ENCODE data around the gene ZNF467.
A peak's percentile ranks its signal among the peaks of the same experiment; 100 is the strongest.

The ZNF467 gene

DNA sequence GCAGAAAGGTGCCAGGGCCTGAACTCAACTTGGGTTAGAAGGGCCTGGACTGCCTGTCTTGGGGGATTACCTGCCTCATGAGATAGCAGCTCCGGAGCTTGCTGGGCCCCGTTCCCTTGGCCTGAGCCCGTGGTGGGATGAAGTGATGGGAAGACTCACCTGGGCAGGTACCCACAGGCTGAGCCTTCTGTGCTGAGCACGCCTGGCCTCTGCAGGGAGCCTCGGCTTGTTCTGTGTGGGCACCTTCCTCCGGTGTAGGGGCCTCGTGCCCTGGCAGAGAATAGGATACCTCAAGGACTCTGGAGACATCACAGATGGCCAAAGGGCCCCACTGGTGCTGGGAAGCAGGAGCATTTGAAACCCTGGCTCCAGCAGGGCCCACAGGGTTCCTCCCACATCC, 4.5 kb downstream of the ZNF467 start:
- no peak for DNase-seq

DNA sequence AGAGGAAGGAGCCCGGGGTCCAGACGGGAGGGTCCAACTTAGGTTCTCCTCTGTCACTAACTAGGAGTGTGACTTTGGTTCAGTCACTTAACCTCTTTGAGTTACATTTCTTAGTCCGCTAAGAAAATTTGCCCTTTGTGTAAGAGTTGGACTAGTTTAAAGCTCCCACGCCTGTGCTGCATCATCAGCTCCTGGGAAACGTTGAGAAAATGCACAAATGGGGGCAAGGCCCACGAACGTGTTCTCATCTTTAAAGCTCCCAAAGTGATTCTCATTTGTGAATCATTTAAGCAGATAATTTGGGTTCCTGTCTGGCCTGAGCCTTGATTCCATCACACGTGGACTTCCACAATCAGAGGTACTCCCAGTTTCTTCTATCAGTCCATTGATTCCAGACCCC, 6.3 kb downstream of the ZNF467 start:
- DNase-seq = no peak

DNA sequence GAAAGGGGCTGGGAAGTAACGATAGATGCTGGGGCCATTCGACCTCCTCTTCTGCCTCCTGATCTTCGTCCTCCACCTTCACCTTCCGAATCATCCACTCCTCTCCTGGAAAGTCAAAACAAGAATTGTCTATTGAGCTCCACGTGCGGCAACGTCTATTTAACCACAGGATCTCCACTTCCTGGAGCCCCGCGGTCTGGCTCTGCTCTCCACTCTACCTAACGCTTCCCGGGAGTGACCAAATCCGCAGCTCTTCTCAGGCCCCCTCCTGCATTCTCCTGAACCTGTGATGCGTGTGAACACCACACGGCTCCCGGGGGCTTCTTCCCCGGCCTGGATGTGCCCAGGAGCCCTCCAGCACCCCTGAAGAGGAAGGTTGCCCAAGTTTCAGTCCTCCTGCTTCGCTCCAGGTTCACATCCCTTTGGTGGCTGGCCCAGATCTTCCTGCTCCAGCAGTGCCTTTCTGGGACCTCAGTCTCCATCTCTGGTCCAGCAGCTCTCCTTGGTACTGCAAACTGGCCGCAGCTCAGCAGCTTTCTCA, 7.2 kb downstream of the ZNF467 start:
- no peak for DNase-seq

DNA sequence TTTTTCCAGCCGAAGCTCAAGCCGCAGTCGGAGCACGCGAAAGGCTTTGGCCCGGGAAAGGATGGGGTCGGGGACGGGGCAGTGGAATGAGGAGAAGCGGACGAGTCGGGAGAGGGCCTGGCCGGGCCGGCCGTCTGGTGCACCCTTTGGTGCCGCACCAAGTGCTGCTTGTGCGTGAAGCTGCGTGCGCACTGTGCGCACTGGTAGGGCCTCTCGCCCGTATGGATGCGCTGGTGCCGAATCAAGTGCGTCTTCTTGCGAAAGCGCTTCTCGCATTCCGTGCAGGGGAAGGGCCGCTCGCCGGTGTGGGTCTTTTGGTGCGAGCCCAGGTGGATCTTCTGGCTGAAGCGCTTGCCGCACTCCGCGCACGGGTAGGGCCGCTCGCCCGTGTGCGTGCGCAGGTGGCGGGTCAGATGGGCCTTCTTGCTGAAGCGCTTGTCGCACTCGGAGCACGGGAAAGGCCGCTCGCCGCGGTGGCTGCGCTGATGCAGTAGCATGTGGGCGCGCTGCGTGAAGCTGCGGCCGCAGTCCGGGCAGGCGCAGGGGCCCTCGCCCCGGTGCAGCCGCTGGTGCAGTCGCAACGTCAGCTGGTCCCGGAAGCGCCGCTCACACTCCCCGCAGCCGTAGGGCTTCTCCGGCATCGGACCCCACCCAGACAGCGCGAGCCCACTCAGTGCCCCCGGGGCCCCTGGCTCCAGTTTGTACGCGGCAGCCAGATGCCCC, 7.8 kb downstream of the ZNF467 start:
- DNase-seq = no peak

DNA sequence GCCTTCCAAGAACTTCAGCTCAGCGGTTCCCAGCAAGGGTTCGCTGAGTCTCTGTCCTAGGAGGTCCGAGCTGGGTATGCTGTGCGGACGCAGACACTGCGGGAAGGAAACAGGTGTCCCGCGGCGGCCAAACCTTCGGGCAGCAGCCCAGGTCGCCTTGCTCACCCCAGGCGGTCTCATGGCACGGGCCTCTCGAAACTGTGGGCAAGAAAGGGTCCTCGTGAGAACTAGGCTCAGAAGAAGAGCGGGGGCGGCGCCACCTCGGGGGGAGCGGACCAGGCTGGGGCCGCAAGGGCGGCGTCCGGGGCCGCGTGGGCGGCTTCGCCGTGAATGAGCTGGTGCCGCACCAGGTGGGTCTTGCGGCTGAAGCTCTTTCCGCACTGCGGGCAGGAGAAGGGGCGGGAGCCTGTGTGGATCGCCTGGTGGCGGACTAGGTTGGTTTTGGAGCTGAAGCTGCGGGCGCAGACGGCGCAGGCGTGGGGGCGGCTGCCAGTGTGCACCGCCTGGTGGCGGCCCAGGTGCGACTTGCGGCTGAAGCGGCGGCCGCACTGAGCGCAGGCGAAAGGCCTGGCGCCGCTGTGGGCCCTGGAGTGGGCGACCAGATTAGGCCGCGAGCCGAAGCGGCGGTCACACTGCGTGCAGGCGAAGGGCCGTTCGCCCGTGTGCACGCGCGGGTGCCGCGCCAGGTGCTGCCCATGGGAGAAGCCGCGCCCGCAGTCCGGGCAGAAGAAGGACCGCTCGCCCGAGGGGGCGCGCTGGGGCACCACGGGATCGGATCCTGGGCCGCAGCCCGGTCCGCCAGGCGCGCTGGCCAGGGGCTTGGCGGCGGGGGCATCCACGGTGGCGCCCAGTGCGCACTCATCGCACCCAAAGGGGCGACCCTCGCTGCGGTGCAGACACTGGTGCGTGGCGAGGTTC, 8.6 kb downstream of the ZNF467 start:
- no peak for DNase-seq

DNA sequence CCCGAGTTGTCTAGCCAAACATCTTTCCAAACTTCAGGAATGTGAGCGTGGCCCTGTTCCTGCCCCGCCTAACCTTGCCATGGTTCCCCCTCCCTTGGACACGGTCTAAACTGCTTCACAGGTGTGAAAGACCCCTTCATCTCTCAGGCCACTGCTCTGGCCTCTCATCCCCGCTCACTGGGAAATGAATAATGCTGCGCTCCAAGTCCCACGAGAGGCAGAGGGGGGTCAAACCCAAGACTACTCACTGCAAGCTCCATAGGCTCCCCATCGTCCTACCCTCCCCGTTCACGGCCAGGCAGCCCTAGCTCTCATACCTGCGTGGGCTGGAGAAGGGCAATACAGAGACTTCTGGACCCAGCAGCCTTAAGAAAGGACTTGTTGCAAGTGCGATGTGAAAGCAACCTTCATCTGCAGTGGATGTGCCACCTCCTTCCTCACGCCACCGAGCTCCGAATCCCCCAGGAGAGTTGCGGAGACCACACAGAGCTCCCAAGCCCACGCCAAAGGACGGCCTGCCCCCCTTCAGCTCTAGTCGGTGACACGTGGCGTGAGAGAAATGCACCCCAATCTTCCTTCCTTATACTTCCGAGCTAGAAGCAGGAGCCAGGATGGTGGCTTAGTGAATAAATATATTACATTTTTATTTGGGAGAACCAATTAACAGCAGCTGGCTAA, 9.7 kb downstream of the ZNF467 start:
- DNase-seq = no peak

DNA sequence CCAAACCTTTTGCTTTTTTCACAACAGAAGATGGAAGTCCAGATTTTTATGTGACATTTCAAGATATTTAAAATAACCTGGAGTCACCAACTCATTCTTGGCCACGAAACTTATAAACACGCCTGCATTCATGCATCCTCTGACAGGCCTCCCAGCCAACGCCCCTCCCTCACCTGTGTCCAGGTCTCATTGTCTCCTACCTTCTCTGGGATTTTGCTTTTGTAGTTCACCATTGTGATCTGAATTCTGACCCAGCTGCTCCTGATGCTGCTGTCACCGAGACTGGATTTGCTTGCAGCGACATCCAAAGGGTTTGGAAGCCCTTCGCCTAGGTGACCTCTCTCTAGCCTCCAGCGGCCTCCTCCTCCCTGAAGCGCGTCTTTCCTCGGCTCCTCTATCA, 10.8 kb downstream of the ZNF467 start:
- DNase-seq = no peak

DNA sequence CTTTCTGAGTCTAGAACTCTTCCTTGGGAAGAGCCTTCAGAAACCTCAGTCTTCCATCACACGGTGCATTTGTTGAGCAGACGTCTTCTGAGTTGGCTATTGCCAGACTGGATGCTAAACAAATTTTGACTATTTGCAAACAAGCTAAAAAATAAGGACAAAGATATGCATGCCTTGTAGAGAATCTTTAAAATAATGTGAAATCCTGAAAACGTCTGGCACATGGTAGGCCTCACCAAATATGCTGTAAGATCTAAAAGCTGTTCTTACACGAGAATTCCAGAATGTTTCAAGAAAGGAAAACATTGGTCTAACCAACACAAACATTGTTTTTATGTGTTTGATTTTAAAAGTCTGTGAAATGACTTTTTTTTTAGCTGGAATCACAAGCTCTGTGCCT, 11.3 kb downstream of the ZNF467 start:
- DNase-seq = no peak

DNA sequence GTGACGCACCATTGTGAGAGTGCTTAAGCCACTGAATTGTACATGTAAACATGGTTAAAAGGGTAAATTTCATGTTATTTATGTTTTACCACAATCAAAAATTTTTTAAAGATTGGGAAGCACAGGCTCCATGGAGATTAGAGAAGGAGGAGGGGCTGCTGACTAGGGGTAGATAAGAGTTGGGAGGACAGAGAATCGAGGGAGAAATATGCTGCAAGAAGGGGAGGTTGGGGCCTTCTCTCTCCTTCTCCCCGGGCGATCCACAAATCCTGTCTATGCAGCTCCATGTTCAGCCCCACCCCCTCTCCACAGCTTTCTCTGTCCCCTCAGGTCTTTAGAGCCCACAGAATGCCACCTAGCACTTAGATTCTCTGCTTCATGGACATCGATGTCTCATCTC, 12.1 kb downstream of the ZNF467 start:
- no peak for DNase-seq

DNA sequence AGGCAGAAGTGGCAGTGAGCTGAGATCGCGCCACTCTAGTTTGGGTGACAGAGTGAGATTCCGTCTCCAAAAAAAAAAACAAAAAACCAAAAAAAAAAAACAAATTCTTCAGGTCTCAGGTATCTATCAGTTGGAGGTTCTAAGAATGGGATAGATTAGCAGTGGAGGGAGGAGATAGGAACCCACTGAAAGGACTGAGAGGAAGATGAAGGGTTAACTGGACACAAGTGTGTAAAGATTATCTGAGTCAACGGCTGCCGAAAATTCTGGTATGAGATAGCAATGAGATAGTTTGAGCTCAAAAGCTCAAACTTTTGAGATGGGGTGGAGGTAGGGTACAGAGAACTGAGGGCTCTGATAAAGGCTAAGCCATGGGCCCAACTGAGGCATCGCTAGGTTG, 12.8 kb downstream of the ZNF467 start:
- no peak for DNase-seq

DNA sequence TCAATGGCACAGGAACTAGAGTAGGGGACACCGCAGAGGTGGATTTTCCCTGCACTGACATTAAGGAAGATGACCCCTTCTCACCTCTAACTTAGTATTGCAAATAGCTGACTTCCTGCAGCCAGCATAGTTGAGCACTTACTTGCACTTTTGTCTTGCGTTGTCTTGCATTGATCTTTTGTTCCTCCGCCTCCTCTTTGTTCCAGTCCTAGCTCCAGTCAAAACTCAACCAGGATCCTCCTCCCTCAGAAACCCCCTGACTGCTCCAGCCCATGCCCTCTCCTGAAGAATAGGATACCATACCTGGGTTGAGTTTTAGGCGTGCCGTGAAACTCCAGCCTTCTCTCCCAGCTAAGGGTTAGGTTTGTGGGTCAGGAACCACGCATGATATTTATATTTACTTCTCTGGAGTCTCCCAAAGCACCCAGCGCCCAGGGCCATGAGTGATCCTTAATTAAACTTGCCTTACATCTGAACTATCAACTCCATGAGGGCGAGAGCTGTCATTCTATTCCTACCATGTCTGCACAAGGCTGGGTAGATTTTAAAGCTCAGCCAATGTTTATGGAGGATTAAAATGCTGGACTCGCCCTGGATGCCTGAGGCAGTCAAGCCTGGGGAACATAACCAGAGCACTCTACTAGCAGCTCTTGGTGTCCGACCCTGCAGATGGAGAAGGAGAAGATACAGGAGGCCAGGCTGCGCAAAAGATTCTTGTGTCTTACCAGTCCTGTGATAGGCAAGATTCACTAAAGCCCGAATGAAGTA, 14.1 kb downstream of the ZNF467 start:
- DNase-seq = no peak

DNA sequence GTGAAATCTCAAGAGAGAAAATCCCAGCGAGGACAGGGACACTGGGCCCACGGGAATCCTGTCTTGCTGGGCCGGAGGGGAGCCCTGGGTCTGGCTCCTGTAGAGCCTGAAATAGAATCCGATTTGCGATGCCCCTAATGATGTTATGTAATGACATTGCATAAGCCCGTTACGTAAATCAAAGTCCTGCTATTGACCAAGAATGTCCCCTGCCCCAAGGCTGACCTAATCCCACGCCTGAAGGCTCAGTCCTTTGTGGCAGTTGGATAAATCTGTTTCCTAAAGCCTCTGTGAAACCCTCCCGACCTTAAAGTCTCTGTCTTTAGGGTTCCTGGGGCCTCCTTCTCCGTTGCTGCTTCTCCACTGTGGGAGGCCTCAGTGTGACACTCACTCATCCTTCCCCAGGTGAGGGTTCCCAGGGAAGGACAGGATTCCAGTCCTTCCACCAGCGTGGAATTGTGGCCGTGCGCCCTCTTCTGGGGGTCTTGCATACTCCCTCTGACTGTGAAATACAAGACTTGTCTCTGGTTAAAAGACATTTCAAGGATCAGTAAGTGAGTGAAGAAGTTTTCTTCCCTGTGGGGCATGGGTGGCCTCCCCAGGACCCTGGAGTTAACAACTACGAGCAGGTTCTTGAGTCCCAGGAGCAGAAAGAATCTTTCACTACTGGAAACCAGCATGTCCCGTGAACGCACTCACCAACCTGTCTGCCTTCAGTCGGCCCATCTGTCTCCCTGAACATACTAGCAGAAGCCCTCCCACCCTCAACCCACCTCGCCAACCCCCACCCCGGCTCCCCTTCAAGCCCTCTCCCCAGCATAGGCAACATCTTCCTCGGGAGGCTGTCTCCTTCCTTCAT, 19.8 kb downstream of the ZNF467 start:
- no peak for DNase-seq

DNA sequence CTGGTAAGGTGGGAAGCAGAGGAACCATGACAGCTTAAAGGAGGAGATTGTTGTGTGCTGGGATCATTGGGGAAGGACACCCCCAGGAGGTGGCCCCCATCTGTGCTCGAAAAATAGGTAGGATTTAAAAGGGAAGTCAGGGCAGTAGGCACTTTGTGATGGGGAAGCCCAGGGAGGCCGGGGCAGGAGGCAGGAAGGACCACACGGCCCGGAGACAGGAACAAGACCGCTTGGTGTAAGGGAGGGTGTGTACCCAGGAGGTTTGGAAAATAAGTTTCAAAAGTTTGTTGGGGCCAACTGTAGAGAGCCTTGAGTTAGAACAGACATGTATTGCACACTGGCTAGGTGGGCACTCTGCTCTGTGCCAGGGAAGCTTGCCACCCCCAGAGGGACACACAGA, 20.7 kb downstream of the ZNF467 start:
- no peak for DNase-seq

DNA sequence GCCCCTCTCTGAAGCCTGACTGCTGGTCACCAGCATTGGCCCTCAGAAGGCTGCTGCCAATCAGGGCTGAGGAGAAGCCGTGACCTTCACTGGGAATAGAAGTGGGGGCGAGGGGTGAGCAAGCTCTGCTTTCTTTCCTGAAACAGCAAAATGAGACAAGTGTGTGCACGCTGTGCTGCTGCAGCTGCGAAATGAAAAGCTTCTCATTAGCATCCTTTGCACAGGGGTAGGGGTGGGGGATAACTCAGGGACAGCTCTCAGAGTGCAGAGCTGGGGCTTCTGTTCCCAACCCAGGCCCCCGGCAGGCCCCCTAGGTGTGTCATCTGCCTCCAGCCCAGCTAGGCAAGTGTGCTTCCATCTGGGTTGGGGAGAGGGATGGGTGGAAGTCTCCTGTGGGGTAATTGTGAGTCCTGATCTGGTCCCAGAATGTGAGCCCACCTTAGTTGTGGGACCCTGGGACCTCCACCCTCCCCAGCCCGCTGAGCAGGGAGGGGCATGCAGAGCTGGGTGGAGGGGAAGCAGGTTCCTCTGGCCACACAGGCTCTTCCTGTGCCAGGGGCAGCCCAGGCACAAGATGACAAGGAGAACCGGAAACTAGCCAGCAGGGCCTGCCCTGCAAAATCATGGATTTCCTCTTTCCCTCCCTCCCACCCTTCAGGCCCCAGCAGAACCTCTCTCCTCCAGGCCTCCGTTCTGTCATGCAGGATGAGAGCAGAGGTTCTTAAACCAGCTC, 22.2 kb downstream of the ZNF467 start:
- DNase-seq = no peak

DNA sequence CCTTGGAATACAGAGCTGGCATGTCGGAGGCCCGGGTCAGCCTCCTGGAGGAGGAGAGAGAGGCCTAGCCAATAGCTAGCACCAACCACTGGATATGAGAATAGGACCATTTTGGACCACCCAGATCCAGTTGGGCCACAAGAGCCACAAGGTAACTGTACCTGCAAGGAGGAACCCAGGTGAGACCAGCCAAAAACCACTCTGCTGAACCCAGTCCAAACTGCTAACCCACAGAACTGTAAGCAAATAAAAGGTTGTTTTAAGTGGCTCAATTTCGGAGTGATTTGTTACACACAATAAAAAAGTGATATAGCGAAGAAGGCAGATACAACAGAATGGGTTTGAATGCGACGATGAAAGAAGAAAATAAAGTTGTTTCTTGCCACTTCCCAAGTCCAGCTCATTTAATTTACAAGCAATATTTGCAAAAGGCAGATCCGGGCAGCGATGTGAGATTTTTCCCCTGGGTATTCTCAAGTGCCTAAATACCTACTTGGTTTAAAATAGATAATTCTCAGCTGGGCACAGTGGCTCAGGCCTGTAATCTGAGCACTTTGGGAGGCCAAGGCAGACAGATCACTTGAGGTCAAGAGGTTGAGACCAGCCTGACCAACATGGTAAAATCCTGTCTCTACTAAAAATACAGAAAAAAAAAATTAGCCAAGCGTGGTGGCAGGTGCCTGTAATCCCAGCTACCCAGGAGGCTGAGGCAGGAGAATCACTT, 23.1 kb downstream of the ZNF467 start:
- no peak for DNase-seq

DNA sequence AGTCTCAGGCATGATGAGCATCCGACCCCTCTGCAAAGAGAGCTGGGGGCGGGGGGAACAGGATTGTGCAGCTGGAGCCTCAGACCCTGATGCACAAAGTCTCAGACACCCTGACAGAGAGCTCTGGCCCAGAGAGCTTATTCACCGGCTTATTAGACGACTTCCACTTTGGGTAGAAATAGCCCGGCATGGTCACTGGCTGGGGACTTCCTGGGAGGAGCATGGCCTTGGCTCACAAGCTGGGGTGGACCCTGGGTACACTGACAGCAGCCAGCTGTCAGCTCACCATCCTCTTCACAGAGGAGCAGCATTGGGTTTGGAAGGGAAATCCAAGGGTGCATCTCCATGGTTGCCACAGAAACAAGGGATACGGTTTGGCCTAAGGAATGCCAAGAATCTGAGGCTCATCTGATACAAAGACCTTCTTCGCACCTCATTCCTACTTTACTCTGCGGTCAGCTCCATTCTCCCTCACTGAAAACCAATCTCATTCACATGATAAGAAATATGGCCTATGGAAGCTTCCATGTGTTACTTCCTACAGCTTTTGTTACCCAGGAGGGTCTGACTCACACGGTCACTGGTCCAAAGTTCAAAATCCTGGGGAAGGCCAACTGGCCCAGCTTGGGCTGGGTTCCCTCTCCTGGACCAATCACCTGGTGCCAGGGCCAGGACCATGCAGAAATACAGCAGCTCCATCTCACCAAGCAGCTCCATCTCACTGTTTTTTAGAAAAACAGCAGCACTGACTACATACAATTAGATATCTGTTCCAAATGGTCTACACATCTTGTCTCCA, 25.1 kb downstream of the ZNF467 start:
- DNase-seq = no peak

DNA sequence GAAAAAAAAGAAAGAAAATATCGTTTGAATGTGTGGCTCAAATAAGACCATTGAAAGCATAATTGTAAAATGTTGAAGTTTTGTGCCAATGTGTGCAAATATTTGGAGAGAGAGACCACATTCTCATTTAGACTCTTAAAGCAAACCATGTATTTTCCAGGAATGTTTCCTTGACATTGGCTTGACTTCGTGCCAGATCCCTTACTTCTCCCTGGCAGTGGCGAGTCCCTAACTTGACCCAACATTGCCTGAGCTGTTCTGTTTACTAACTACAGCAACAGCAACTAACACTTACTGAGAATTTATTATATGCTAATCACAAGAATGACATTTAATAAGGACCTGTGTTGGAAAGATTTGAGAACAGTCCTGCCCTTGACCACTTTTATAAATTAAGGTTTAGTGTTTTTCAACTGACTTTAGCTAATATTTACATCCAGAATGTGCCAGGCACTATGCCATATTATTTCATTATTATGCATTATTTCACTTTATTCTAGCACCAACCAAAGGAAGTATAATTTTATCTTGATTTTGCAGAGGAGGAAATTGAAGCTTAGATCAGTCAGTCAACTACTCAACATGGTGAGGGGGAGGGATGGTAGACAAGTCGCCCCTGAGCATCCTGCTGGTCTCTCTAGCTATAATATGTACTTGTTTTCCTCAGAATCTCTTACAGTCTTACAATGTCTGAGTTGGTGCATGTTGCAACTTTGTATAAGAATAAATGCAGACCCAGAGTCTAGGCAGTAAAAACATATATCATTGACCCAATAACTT, 29.7 kb downstream of the ZNF467 start:
- no peak for DNase-seq

DNA sequence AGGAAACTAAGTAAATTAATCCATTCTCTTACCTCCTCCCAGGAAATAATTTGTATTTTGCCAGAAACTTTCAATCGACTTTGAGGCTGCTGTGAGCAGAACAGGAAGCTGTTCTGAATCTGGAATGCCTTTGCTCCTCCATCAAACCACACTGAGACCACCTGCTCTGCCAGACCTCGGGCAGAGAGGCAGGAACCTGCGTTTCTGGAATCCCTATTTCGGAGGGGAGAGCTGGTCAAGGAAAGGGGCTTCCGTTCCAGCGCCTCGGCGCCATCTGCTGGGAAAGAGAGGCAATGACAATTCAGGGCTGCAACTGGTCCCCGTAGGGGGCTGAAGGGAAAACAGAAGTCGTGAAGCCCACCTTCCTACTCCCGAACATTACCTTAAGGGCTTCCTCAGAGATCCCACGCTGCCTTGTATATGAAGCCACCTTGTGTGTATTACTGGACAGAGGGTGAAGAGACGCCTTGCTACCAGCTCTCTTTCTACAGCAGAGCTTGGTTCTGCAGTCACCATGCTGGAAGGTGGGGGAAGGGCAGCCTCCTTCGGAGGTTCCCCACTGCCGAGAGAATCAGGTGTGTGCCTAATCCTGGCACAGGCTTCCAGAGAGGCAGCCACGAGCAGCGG, 31.2 kb downstream of the ZNF467 start:
- peak; percentile 44 for DNase-seq

Data from effector CD4-positive, alpha-beta T cell (primary cell).